WTC11 (cell line): ENCODE measurements around the gene LRIF1. TPM values are rescaled to one million over a fixed set of nuclear protein-coding genes. Genes with fewer than 3 reads are reported as not detected.

Experiments used
- ATAC-seq: fragments of 200-7000 bp; cut with Tn5 transposase; 2 replicates; pipeline ENCODE4 v1.10.0; 2021; ENCODE audit warnings: mild to moderate bottlenecking, moderate library complexity
- CTCF ChIA-PET: fragments of 300-600 bp; sonication (Branson Sonifier 250); formaldehyde crosslinking; loops from one replicate; lab custom pipeline; 2021; ENCODE audit warnings: antibody characterized with exemption; lab: Charles Lee
- POLR2A ChIA-PET: fragments of 350-600 bp; sonication (Branson Sonifier 250); formaldehyde crosslinking; loops from one replicate; lab custom pipeline; 2021; ENCODE audit warnings: antibody characterized with exemption; lab: Charles Lee
- DNase-seq: peaks from one replicate; pipeline ENCODE4 v3.0.0; 2021; ENCODE audit warnings: low spot score
- H3K27ac Mint-ChIP-seq: 2 replicates; pipeline ENCODE4 v1.8.0; 2021; ENCODE audit warnings: mixed read lengths
- H3K27me3 Mint-ChIP-seq: 2 replicates; pipeline ENCODE4 v1.8.0; 2021; ENCODE audit warnings: low read depth, mild to moderate bottlenecking, moderate library complexity, mixed read lengths
- H3K36me3 Mint-ChIP-seq: 2 replicates; pipeline ENCODE4 v1.8.0; 2021; ENCODE audit warnings: mixed read lengths
- H3K4me1 Mint-ChIP-seq: 2 replicates; pipeline ENCODE4 v1.8.0; 2022; ENCODE audit warnings: mixed read lengths
- H3K4me3 Mint-ChIP-seq: 2 replicates; pipeline ENCODE4 v1.8.0; 2021; ENCODE audit warnings: mild to moderate bottlenecking, moderate library complexity, mixed read lengths
- H3K9me3 Mint-ChIP-seq: 2 replicates; pipeline ENCODE4 v1.8.0; 2021; ENCODE audit warnings: mixed read lengths
- FOXP1 ChIP-seq: sonication (generic); formaldehyde crosslinking; IDR thresholded peaks from 2 replicates; pipeline ENCODE4 v1.8.0; 2022; ENCODE audit warnings: missing genetic modification reagents, mild to moderate bottlenecking, moderate library complexity, borderline replicate concordance
- GRHL2 ChIP-seq: fragments of 250-450 bp; sonication (Bioruptor Pico); IDR thresholded peaks from 2 replicates; pipeline ENCODE4 v1.8.0; 2022; ENCODE audit warnings: mild to moderate bottlenecking, moderate library complexity; ENCODE audit not compliant: insufficient replicate concordance, severe bottlenecking
- JAZF1 ChIP-seq: fragments of 250-450 bp; sonication (Bioruptor Pico); IDR thresholded peaks from 2 replicates; pipeline ENCODE4 v1.9.0; 2021; ENCODE audit warnings: moderate library complexity, mild to moderate bottlenecking, inconsistent platforms
- MXD4 ChIP-seq: fragments of 250-450 bp; sonication (Bioruptor Pico); IDR thresholded peaks from 2 replicates; pipeline ENCODE4 v1.8.0; 2021; ENCODE audit warnings: mild to moderate bottlenecking, moderate library complexity, borderline replicate concordance
- PRDM15 ChIP-seq: sonication (generic); formaldehyde crosslinking; IDR thresholded peaks from 2 replicates; pipeline ENCODE4 v1.8.0; 2022; ENCODE audit warnings: missing genetic modification reagents
- PRRX2 ChIP-seq: fragments of 250-450 bp; sonication (Bioruptor Pico); IDR thresholded peaks from 2 replicates; pipeline ENCODE4 v1.8.0; 2021; ENCODE audit warnings: mild to moderate bottlenecking
- RELA ChIP-seq: sonication (generic); formaldehyde crosslinking; IDR thresholded peaks from 2 replicates; pipeline ENCODE4 v1.8.1; 2022; ENCODE audit warnings: missing genetic modification reagents, mild to moderate bottlenecking, borderline replicate concordance
- TEAD1 ChIP-seq: sonication (generic); formaldehyde crosslinking; IDR thresholded peaks from 2 replicates; pipeline ENCODE4 v1.8.0; 2022; ENCODE audit warnings: mild to moderate bottlenecking, missing genetic modification reagents
- ZBTB43 ChIP-seq: sonication (generic); formaldehyde crosslinking; IDR thresholded peaks from 2 replicates; pipeline ENCODE4 v1.8.1; 2023; ENCODE audit warnings: mild to moderate bottlenecking, missing genetic modification reagents
- ZNF281 ChIP-seq: sonication (generic); formaldehyde crosslinking; IDR thresholded peaks from 2 replicates; pipeline ENCODE4 v1.8.0; 2023; ENCODE audit warnings: mild to moderate bottlenecking, missing genetic modification reagents
- ZNF416 ChIP-seq: fragments of 250-450 bp; sonication (Bioruptor Pico); IDR thresholded peaks from 2 replicates; pipeline ENCODE4 v1.9.0; 2021; ENCODE audit warnings: mild to moderate bottlenecking, inconsistent platforms
- ZNF423 ChIP-seq: fragments of 250-450 bp; sonication (Bioruptor Pico); IDR thresholded peaks from 2 replicates; pipeline ENCODE4 v2.1.2; 2022; ENCODE audit warnings: mild to moderate bottlenecking, moderate library complexity
- total RNA-seq: library from RNA; stranded (reverse); gene quantifications from 3 replicates; pipeline ENCODE4 v1.2.3, GENCODE V29; 2021
- TF ChIP-seq, protein P1 (sequence below): sonication (generic); formaldehyde crosslinking; IDR thresholded peaks from 2 replicates; pipeline ENCODE4 v1.8.1; 2022; ENCODE audit warnings: mild to moderate bottlenecking, missing genetic modification reagents, moderate library complexity, borderline replicate concordance
- TF ChIP-seq, protein P2 (sequence below): fragments of 250-450 bp; sonication (Bioruptor Pico); IDR thresholded peaks from 2 replicates; pipeline ENCODE4 v1.9.0; 2021; ENCODE audit warnings: mild to moderate bottlenecking
- TF ChIP-seq, protein P3 (sequence below): sonication (generic); formaldehyde crosslinking; IDR thresholded peaks from 2 replicates; pipeline ENCODE4 v1.8.0; 2023; ENCODE audit warnings: missing genetic modification reagents
- TF ChIP-seq, protein P4 (sequence below): sonication (generic); formaldehyde crosslinking; IDR thresholded peaks from 2 replicates; pipeline ENCODE4 v1.8.0; 2022; ENCODE audit warnings: mild to moderate bottlenecking, missing genetic modification reagents
- TF ChIP-seq, protein P5 (sequence below): sonication (generic); formaldehyde crosslinking; IDR thresholded peaks from 2 replicates; pipeline ENCODE4 v1.8.1; 2023; ENCODE audit warnings: mild to moderate bottlenecking, missing genetic modification reagents, borderline replicate concordance

Gene LRIF1
- total RNA-seq, 1 experiment from 2014 or later: 17.2 TPM

DNA sequence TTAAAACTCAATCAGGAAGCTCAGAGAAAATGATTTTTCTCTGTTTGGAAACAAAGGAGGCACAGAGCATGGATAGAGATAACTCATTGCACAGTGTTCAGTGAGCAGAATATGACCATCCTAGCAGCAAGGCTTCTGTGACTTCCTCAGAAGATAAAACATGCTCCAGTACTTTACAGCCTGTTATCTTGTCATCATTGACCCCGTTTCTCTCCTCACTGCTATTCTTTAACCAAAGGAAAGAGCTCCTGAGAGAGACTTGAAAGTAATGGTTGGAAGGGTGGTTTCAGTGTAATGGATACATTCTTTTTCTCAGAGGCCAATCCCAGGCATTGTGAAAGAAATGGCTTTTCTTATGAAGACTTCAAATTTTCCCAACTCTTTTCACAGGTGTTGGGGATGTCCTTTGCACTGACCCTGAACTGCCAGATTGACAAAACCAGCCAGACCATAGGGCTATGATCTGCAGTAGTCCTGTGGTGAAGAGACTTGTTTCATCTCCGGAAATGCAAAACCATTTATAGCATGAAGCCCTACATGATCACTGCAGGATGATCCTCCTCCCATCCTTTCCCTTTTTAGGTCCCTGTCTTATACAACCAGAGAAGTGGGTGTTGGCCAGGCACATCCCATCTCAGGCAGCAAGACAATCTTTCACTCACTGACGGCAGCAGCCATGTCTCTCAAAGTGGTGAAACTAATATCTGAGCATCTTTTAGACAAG is 64.8 kb downstream of the LRIF1 start (continued):
- TF ChIP-seq TEAD1 (no peak), PRRX2 (CRISPR knock-in tag) (no peak)

GRCh38 chr1:110897681-110898080 is 66.0 kb downstream of the LRIF1 start:
- no peak for ATAC-seq
- TF ChIP-seq, protein P1, sequence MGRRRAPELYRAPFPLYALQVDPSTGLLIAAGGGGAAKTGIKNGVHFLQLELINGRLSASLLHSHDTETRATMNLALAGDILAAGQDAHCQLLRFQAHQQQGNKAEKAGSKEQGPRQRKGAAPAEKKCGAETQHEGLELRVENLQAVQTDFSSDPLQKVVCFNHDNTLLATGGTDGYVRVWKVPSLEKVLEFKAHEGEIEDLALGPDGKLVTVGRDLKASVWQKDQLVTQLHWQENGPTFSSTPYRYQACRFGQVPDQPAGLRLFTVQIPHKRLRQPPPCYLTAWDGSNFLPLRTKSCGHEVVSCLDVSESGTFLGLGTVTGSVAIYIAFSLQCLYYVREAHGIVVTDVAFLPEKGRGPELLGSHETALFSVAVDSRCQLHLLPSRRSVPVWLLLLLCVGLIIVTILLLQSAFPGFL (CRISPR knock-in tag): no peak
- TF ChIP-seq, protein P2, sequence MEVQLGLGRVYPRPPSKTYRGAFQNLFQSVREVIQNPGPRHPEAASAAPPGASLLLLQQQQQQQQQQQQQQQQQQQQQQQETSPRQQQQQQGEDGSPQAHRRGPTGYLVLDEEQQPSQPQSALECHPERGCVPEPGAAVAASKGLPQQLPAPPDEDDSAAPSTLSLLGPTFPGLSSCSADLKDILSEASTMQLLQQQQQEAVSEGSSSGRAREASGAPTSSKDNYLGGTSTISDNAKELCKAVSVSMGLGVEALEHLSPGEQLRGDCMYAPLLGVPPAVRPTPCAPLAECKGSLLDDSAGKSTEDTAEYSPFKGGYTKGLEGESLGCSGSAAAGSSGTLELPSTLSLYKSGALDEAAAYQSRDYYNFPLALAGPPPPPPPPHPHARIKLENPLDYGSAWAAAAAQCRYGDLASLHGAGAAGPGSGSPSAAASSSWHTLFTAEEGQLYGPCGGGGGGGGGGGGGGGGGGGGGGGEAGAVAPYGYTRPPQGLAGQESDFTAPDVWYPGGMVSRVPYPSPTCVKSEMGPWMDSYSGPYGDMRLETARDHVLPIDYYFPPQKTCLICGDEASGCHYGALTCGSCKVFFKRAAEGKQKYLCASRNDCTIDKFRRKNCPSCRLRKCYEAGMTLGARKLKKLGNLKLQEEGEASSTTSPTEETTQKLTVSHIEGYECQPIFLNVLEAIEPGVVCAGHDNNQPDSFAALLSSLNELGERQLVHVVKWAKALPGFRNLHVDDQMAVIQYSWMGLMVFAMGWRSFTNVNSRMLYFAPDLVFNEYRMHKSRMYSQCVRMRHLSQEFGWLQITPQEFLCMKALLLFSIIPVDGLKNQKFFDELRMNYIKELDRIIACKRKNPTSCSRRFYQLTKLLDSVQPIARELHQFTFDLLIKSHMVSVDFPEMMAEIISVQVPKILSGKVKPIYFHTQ (CRISPR knock-in tag): no peak
- TF ChIP-seq, protein P3, sequence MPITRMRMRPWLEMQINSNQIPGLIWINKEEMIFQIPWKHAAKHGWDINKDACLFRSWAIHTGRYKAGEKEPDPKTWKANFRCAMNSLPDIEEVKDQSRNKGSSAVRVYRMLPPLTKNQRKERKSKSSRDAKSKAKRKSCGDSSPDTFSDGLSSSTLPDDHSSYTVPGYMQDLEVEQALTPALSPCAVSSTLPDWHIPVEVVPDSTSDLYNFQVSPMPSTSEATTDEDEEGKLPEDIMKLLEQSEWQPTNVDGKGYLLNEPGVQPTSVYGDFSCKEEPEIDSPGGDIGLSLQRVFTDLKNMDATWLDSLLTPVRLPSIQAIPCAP (CRISPR knock-in tag): no peak
- TF ChIP-seq, protein P4, sequence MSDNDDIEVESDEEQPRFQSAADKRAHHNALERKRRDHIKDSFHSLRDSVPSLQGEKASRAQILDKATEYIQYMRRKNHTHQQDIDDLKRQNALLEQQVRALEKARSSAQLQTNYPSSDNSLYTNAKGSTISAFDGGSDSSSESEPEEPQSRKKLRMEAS (CRISPR knock-in tag): no peak
- TF ChIP-seq GRHL2 (CRISPR knock-in tag) (no peak), ZNF416 (CRISPR knock-in tag) (no peak), ZBTB43 (CRISPR knock-in tag) (no peak), ZNF281 (CRISPR knock-in tag) (no peak), FOXP1 (CRISPR knock-in tag) (no peak), PRDM15 (no peak), MXD4 (CRISPR knock-in tag) (no peak), ZNF423 (CRISPR knock-in tag) (no peak), RELA (CRISPR knock-in tag) (no peak), JAZF1 (CRISPR knock-in tag) (no peak)
- TF ChIP-seq, protein P5, sequence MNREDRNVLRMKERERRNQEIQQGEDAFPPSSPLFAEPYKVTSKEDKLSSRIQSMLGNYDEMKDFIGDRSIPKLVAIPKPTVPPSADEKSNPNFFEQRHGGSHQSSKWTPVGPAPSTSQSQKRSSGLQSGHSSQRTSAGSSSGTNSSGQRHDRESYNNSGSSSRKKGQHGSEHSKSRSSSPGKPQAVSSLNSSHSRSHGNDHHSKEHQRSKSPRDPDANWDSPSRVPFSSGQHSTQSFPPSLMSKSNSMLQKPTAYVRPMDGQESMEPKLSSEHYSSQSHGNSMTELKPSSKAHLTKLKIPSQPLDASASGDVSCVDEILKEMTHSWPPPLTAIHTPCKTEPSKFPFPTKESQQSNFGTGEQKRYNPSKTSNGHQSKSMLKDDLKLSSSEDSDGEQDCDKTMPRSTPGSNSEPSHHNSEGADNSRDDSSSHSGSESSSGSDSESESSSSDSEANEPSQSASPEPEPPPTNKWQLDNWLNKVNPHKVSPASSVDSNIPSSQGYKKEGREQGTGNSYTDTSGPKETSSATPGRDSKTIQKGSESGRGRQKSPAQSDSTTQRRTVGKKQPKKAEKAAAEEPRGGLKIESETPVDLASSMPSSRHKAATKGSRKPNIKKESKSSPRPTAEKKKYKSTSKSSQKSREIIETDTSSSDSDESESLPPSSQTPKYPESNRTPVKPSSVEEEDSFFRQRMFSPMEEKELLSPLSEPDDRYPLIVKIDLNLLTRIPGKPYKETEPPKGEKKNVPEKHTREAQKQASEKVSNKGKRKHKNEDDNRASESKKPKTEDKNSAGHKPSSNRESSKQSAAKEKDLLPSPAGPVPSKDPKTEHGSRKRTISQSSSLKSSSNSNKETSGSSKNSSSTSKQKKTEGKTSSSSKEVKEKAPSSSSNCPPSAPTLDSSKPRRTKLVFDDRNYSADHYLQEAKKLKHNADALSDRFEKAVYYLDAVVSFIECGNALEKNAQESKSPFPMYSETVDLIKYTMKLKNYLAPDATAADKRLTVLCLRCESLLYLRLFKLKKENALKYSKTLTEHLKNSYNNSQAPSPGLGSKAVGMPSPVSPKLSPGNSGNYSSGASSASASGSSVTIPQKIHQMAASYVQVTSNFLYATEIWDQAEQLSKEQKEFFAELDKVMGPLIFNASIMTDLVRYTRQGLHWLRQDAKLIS (CRISPR knock-in tag): no peak
- TF ChIP-seq, all 79 proteins: peak for 0
- DNase-seq: no peak
- ChIA-PET POLR2A (no interaction called here), CTCF (no interaction called here)
- Mint-ChIP-seq H3K36me3 (no peaks in the 10 kb centered on the region), H3K9me3 (no peaks in the 10 kb centered on the region), H3K4me3 (no peak overlapping the region), H3K4me1 (peaks cover 6% of the 10 kb centered on the region), H3K27ac (no peak overlapping the region), H3K27me3 (no peaks in the 10 kb centered on the region)
